Hindlimb muscle (tissue), 1 donor: ENCODE data around the gene TIMP4. TPM values are rescaled to one million over a fixed set of nuclear protein-coding genes. Genes with fewer than 3 reads are reported as not detected.

Experiments used
- polyA plus RNA-seq: library from polyadenylated mRNA; unstranded; fragments of 120-200 nt; gene quantifications from one replicate; pipeline ENCODE4 v1.2.1, GENCODE V29; 2013; ENCODE audit not compliant: insufficient read length

The TIMP4 gene
- polyA plus RNA-seq, 1 donor = 2.1 TPM

Other genes starting within 250 kb of the TIMP4 start
- gene SYN2, start 154.5 kb downstream of the TIMP4 start, polyA plus RNA-seq = 0.44 TPM
- 10.7 TPM for gene PPARG, start 130.2 kb upstream of the TIMP4 start, polyA plus RNA-seq